Fibroblast of the aortic adventitia (primary cell): ENCODE results near the gene DGKA. TPM values are rescaled to one million over a fixed set of nuclear protein-coding genes. Genes with fewer than 3 reads are reported as not detected.
"Not testable (repeated sequence)": the region's sequence is repeated elsewhere in the genome, so short reads cannot be mapped to it uniquely, and the experiment has no call there.

Experiments used
- DNase-seq: peaks from one replicate; pipeline ENCODE4 v3.0.0-alpha.2; 2010; ENCODE audit warnings: low read depth
- H3K4me3 ChIP-seq: 2 replicates; pipeline ENCODE4 v1.5.1; 2011; ENCODE audit warnings: low read depth, mild to moderate bottlenecking, control low read depth, low read length, moderate library complexity
- total RNA-seq: library from RNA; depleted of rRNA; stranded (reverse); fragments of >200 nt; gene quantifications from 2 replicates; pipeline ENCODE4 v1.2.3, GENCODE V29; 2012; ENCODE audit warnings: low replicate concordance
- TF ChIP-seq, protein P1 (sequence below): IDR thresholded peaks from 2 replicates; pipeline ENCODE4 v1.5.1; 2011; ENCODE audit warnings: mild to moderate bottlenecking, low read length, control low read depth, inconsistent platforms; ENCODE audit not compliant: insufficient read depth

The DGKA gene
- total RNA-seq, 1 donor = 50.6 TPM

DNA sequence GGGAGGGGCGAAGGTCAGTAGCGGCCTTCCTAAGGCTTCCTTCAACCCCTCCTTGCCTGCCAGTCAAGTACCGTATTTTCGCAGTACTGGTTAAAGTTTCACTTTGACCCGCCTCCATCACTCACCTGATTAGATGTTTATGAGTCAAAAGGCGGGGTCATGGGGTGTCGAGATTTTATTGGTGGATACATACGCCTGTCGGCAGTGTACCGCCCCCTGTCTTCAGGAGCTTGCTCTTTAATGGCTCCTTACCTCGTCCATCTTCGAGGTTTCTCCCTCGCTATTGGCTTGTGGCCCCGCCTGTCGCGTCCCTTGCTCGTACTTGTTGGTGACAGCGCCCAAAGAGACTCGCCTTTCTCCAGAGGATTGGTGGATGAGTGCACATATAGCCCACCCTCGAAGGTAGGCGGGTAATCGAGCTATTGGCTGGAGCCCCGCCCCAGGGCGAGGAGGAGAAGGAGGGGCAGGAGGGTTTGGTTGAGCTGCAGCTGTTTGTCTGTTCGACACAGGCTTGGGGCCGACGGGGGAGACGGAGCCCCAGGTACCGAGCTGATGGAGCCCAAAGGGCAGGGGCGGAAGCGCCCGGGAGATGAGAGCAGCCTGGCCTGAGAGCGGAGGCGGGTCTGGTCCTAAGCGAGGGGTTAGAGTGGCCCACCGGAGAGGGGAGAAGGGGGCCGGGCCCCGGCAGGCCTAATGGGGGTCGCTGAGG, 42.8 kb downstream of the DGKA start, which contains the start of gene RAB5B:
Gene RAB5B, plus strand, starts transcription at position 480 of the 709 bp plus-strand sequence. CDS start 12,883 bp downstream, outside the sequence.
- H3K4me3 ChIP-seq = peak within 1 kb of the TSS; percentile 92
- DNase-seq = peak; percentile 100
- TF ChIP-seq, protein P1, sequence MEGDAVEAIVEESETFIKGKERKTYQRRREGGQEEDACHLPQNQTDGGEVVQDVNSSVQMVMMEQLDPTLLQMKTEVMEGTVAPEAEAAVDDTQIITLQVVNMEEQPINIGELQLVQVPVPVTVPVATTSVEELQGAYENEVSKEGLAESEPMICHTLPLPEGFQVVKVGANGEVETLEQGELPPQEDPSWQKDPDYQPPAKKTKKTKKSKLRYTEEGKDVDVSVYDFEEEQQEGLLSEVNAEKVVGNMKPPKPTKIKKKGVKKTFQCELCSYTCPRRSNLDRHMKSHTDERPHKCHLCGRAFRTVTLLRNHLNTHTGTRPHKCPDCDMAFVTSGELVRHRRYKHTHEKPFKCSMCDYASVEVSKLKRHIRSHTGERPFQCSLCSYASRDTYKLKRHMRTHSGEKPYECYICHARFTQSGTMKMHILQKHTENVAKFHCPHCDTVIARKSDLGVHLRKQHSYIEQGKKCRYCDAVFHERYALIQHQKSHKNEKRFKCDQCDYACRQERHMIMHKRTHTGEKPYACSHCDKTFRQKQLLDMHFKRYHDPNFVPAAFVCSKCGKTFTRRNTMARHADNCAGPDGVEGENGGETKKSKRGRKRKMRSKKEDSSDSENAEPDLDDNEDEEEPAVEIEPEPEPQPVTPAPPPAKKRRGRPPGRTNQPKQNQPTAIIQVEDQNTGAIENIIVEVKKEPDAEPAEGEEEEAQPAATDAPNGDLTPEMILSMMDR = peak; percentile 46

DNA sequence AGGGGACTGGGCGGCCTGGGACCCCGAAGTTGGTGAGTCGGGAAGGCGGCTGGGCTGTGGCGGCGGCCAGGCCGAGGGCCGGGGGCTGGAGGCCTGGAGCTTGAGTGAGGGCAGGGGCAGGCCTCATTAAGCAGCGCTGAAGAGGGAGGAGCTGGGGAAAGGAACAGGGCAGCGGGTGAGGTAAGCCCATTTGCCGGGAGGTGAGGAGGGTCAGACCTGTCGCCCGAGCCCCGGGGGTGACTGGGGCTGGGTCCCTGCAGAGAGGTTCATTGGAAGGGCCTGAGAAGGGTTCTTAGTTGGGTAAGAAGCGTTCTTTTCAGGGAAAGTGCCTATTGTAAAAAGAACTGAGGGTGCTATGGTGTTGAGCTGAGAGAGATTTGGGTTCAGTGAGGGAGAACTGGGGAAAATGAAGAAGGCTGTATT, 43.4 kb downstream of the DGKA start:
- H3K4me3 ChIP-seq = peak overlapping the region; percentile 92
- TF ChIP-seq, protein P1 = no peak
- DNase-seq = no peak

DNA sequence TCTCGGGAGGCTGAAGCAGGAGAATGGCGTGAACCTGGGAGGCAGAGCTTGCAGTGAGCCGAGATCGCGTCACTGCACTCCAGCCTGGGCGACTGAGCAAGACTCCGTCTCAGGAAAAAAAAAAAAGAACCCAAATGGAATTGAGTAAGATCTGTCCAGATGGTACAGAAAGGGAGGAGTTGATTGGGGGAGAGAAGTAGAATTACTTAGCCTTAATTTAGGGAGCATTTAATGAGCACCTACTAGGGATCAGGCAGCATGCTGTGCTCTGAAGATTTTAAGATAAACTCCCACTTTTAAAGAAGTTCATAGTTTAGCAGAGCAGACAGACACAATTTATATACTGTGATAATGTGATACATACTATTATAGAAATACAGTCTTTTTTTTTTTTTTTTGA, 47.4 kb downstream of the DGKA start:
- no peak for DNase-seq
- H3K4me3 ChIP-seq = no peak overlapping the region
- TF ChIP-seq, protein P1 = no peak

DNA sequence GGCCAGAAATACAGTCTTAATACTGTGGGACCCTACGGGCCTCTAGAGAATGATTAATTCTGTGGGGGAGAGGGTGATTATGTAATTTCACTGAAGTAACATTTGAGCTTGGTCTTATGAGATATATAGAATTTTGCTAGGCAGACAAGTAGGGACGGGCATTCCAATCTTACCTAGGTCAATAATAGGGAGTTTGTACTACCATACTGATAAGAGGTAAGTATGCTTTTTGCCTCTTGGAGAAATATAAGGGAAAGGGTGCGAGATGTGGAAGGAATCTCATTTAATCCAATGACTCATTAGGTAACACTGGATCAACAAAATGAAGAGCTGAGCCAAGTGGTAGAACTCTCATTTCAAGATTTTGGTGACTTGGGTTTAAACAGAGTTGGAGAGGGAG, 48.1 kb downstream of the DGKA start:
- no peak for DNase-seq
- TF ChIP-seq, protein P1 = no peak
- no peak overlapping the region for H3K4me3 ChIP-seq

- DNase-seq, H3K4me3 ChIP-seq: not testable (repeated sequence)
These were observed 50.9 kb downstream of the DGKA start for GRCh38 chr12:55981882-55982281.

GRCh38 chr12:55982319-55982936, 51.5 kb downstream of the DGKA start:
- TF ChIP-seq, protein P1 = no peak
- H3K4me3 ChIP-seq = no peak overlapping the region
- DNase-seq = no peak

DNA sequence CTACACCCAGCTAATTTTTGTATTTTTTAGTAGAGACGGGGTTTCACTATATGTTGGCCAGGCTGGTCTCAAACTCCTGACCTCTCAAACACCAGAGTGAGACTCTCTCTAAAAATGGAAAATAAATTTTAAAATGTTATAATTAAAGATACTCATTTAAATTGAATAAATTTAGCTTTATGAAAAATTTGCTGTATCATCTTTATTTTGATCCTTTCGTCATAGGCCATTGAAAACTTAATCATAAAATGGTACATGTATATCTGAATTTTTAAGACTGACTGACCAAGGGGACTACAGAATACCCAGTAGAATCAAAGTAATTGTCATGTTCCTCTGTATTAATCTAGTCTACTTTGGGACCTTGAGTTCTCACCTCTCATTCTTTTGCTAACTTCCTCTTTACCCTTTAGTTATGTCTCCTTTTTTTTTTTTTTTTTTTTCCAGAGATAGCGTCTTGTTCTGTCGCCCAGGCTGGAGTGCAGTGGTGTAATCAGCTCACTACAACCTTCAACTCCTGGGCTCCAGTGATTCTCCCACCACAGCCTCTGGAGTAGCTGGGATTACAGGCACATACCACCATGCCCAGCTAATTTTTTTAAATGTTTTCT, 52.4 kb downstream of the DGKA start:
- TF ChIP-seq, protein P1 = no peak
- DNase-seq = no peak
- no peak overlapping the region for H3K4me3 ChIP-seq
